ENCODE measurements around the gene FAM118B.

Gene FAM118B

DNA sequence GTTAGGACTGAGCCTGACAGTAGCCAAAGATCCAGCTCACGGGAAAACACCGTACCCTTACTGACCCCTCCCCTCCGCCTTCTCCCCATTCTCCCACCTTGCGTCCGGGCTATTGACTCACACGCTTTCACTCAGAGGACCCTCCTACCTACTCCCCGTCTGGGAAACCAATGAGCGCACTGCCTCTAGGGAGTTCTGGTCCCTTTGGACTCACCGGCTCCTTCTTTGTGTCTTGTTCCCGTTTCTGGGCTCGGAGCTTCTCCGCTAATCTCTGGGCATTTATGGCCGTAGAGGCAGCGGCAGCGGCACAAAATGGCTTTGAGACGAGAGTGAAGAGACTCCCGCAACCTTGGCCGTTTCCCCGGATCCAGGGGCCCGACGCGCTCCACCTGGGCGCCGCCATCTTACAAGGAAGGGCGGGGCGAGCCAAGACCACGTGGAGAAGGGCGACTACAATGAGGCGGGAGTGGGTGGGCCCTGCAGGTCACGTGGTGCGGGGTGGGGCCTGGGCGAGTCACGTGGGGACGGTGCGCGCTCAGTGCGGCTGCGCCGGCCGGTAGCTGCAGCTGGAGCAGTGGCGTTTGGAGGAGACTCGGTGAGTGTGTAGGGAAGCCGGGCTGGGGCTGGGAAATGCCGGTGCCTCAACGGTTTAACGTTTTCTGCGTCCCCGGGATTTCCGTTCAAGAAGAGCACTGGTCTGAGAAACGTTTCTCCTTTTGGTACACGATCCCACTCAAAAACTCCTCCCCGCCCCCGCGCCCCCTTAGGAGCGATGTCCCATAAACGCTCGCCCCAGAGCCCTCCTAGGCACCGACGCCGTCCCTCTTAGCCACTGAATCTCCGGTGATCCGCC is at the start of gene FAM118B, which contains the start of gene RPUSD4:
Gene FAM118B (plus strand): TSS at position 547 of the 853 bp plus-strand sequence. CDS start 23,220 bp downstream, outside the sequence.
Gene RPUSD4 (minus strand): TSS at position 415 of the 853 bp plus-strand sequence. CDS start 12 bp downstream, at position 403.
- Histone ChIP-seq H3K27ac (ENCODE audit: low read length) (no peak within 1 kb of the TSS), H3K36me3 (ENCODE audit: control insufficient read depth, insufficient read depth, low read length) (peaks cover 3% of the 10 kb centered on the region; the same call in 1 of the 2 replicates), H3K9me3 (ENCODE audit: control insufficient read depth, insufficient read depth, low read length) (no peaks in the 10 kb centered on the region), H3K4me3 (ENCODE audit: low read length) (peak within 1 kb of the TSS; percentile 83), H3K4me1 (ENCODE audit: control insufficient read depth, insufficient read depth, low read length) (0 out of 2 replicates have a peak, but pooled peaks cover 2% of the 10 kb centered on the region), H3K27me3 (ENCODE audit: control insufficient read depth, insufficient read depth, low read length) (no peaks in the 10 kb centered on the region)
- WGBS (ENCODE audit: insufficient coverage, insufficient read length), result no CpG with 5 or more reads among the region's 62 CpGs
- DNase-seq (ENCODE audit: low read depth, low spot score), result peak; percentile 88

GRCh38 chr11:126162306-126163030 is 49.1 kb upstream of the FAM118B start:
- no peak for DNase-seq (ENCODE audit: low read depth, low spot score)
- Histone ChIP-seq H3K27ac (ENCODE audit: low read length) (no peak overlapping the region), H3K36me3 (ENCODE audit: control insufficient read depth, insufficient read depth, low read length) (no peaks in the 10 kb centered on the region), H3K27me3 (ENCODE audit: control insufficient read depth, insufficient read depth, low read length) (no peaks in the 10 kb centered on the region), H3K4me1 (ENCODE audit: control insufficient read depth, insufficient read depth, low read length) (peaks cover 13% of the 10 kb centered on the region; the same call in 1 of the 2 replicates), H3K4me3 (ENCODE audit: low read length) (no peak overlapping the region), H3K9me3 (ENCODE audit: control insufficient read depth, insufficient read depth, low read length) (no peaks in the 10 kb centered on the region)
- no CpG with 5 or more reads among the region's 14 CpGs for WGBS (ENCODE audit: insufficient coverage, insufficient read length)

DNA sequence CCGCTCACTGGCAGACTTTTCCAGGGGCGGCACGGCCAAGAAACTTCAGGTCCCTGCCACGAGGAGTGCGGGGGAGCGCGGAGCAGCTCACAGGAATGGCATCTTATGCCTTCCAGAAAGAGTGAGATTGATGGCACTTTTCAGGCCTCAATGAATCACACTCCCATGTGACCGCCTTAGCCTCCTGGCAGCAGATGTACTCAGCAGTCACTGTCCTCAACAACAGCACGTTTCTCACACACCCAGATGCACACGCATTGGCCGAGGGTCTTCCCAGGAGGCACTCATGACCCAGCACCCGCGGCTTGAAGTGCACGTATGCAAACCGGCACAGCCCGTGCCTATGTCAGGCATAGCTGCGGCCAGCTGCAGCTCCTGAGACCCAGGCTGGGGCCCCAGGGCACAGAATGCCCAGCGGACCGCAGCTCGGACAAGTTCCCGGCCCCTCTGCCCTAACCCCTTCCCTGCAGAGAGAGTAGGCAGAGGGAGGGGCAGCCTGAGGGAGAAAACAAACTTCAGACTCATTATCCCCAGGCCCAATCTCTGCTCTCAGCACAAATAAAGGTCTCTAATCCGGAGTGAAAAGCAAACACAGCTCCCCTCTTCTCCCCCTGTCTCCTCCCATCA is 48.4 kb upstream of the FAM118B start:
- no peak for DNase-seq (ENCODE audit: low read depth, low spot score)
- Histone ChIP-seq H3K4me3 (ENCODE audit: low read length) (no peak overlapping the region), H3K9me3 (ENCODE audit: control insufficient read depth, insufficient read depth, low read length) (no peaks in the 10 kb centered on the region), H3K4me1 (ENCODE audit: control insufficient read depth, insufficient read depth, low read length) (peaks cover 13% of the 10 kb centered on the region; the same call in 1 of the 2 replicates), H3K36me3 (ENCODE audit: control insufficient read depth, insufficient read depth, low read length) (no peaks in the 10 kb centered on the region), H3K27me3 (ENCODE audit: control insufficient read depth, insufficient read depth, low read length) (no peaks in the 10 kb centered on the region), H3K27ac (ENCODE audit: low read length) (no peak overlapping the region)
- no CpG with 5 or more reads among the region's 22 CpGs for WGBS (ENCODE audit: insufficient coverage, insufficient read length)

GRCh38 chr11:126163779-126164178 is 47.8 kb upstream of the FAM118B start:
- WGBS (ENCODE audit: insufficient coverage, insufficient read length), result no CpG with 5 or more reads among the region's 9 CpGs
- Histone ChIP-seq H3K9me3 (ENCODE audit: control insufficient read depth, insufficient read depth, low read length) (no peaks in the 10 kb centered on the region), H3K27me3 (ENCODE audit: control insufficient read depth, insufficient read depth, low read length) (no peaks in the 10 kb centered on the region), H3K36me3 (ENCODE audit: control insufficient read depth, insufficient read depth, low read length) (no peaks in the 10 kb centered on the region), H3K4me1 (ENCODE audit: control insufficient read depth, insufficient read depth, low read length) (peaks cover 11% of the 10 kb centered on the region; the same call in 1 of the 2 replicates), H3K27ac (ENCODE audit: low read length) (no peak overlapping the region), H3K4me3 (ENCODE audit: low read length) (no peak overlapping the region)
- DNase-seq (ENCODE audit: low read depth, low spot score), result no peak

GRCh38 chr11:126164781-126165180 is 46.8 kb upstream of the FAM118B start:
- no peak overlapping the region for H3K4me3 ChIP-seq (ENCODE audit: low read length)
- H3K4me1 ChIP-seq (ENCODE audit: control insufficient read depth, insufficient read depth, low read length), result peaks cover 3% of the 10 kb centered on the region
- no peak for DNase-seq (ENCODE audit: low read depth, low spot score)
- H3K9me3 ChIP-seq (ENCODE audit: control insufficient read depth, insufficient read depth, low read length), result no peaks in the 10 kb centered on the region
- H3K36me3 ChIP-seq (ENCODE audit: control insufficient read depth, insufficient read depth, low read length), result no peaks in the 10 kb centered on the region
- H3K27ac ChIP-seq (ENCODE audit: low read length), result no peak overlapping the region
- WGBS (ENCODE audit: insufficient coverage, insufficient read length), result no CpG with 5 or more reads among the region's 8 CpGs
- H3K27me3 ChIP-seq (ENCODE audit: control insufficient read depth, insufficient read depth, low read length), result no peaks in the 10 kb centered on the region

DNA sequence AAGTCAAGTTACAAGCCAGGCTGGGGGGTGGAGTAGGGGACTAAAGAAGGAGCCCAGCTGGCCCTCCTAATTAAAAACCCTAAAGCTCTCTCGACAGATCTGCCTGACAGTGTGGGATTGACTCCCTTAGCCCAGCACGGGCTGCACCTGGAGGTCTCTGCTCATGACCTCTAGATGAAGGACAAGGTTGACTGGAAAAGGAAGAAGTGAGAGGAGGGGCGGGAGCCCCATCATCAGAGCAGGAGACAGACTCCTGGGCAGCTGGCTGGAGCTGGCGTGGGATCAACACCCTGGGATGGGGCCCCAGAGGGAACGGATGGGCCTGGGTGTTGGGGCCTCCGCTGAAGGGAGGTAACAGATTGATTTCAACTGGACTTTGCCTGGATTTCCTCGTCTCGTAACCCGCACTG is 46.3 kb upstream of the FAM118B start:
- H3K4me3 ChIP-seq (ENCODE audit: low read length), result no peak overlapping the region
- WGBS (ENCODE audit: insufficient coverage, insufficient read length), result no CpG with 5 or more reads among the region's 9 CpGs
- no peaks in the 10 kb centered on the region for H3K36me3 ChIP-seq (ENCODE audit: control insufficient read depth, insufficient read depth, low read length)
- H3K4me1 ChIP-seq (ENCODE audit: control insufficient read depth, insufficient read depth, low read length), result peaks cover 3% of the 10 kb centered on the region
- H3K27ac ChIP-seq (ENCODE audit: low read length), result no peak overlapping the region
- DNase-seq (ENCODE audit: low read depth, low spot score), result no peak
- no peaks in the 10 kb centered on the region for H3K27me3 ChIP-seq (ENCODE audit: control insufficient read depth, insufficient read depth, low read length)
- no peaks in the 10 kb centered on the region for H3K9me3 ChIP-seq (ENCODE audit: control insufficient read depth, insufficient read depth, low read length)

DNA sequence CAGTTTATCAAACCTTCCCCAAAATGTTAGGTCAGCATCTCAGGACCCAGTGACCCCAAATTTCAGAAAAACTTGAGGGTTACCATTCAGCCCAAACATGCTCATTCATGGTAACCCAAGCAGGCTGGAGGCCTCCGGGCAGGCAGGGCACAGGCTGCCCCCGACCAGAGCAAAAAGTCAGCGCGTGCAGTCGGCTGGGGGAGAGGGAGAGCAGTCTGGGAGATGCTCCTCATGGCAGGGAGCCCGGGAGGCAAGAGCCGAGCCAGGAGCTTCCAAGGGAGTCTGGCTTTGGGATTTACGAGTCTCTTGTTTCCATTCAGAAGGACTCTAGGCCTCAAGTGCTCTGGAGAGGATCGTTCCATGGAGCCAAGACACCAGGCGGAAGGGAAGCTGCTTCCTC is 45.8 kb upstream of the FAM118B start:
- Histone ChIP-seq H3K4me3 (ENCODE audit: low read length) (no peak overlapping the region), H3K27me3 (ENCODE audit: control insufficient read depth, insufficient read depth, low read length) (no peaks in the 10 kb centered on the region), H3K9me3 (ENCODE audit: control insufficient read depth, insufficient read depth, low read length) (no peaks in the 10 kb centered on the region), H3K4me1 (ENCODE audit: control insufficient read depth, insufficient read depth, low read length) (peaks cover 2% of the 10 kb centered on the region), H3K27ac (ENCODE audit: low read length) (no peak overlapping the region), H3K36me3 (ENCODE audit: control insufficient read depth, insufficient read depth, low read length) (no peaks in the 10 kb centered on the region)
- DNase-seq (ENCODE audit: low read depth, low spot score), result no peak
- no CpG with 5 or more reads among the region's 10 CpGs for WGBS (ENCODE audit: insufficient coverage, insufficient read length)

- DNase-seq (ENCODE audit: low read depth, low spot score), result no peak
- no peak overlapping the region for H3K27ac ChIP-seq (ENCODE audit: low read length)
- no peaks in the 10 kb centered on the region for H3K9me3 ChIP-seq (ENCODE audit: control insufficient read depth, insufficient read depth, low read length)
- WGBS (ENCODE audit: insufficient coverage, insufficient read length), result no CpG with 5 or more reads among the region's 3 CpGs
- no peaks in the 10 kb centered on the region for H3K36me3 ChIP-seq (ENCODE audit: control insufficient read depth, insufficient read depth, low read length)
- no peak overlapping the region for H3K4me3 ChIP-seq (ENCODE audit: low read length)
- no peaks in the 10 kb centered on the region for H3K27me3 ChIP-seq (ENCODE audit: control insufficient read depth, insufficient read depth, low read length)
- H3K4me1 ChIP-seq (ENCODE audit: control insufficient read depth, insufficient read depth, low read length), result no peaks in the 10 kb centered on the region; the same call in 1 of the 2 replicates
Observed at GRCh38 chr11:126166413-126166812, 45.2 kb upstream of the FAM118B start.

- H3K4me1 ChIP-seq (ENCODE audit: control insufficient read depth, insufficient read depth, low read length), result no peaks in the 10 kb centered on the region; the same call in 1 of the 2 replicates
- no peak overlapping the region for H3K4me3 ChIP-seq (ENCODE audit: low read length)
- H3K9me3 ChIP-seq (ENCODE audit: control insufficient read depth, insufficient read depth, low read length), result no peaks in the 10 kb centered on the region
- no peaks in the 10 kb centered on the region for H3K36me3 ChIP-seq (ENCODE audit: control insufficient read depth, insufficient read depth, low read length)
- H3K27ac ChIP-seq (ENCODE audit: low read length), result no peak overlapping the region
- no peak for DNase-seq (ENCODE audit: low read depth, low spot score)
- no CpG with 5 or more reads among the region's 2 CpGs for WGBS (ENCODE audit: insufficient coverage, insufficient read length)
- H3K27me3 ChIP-seq (ENCODE audit: control insufficient read depth, insufficient read depth, low read length), result no peaks in the 10 kb centered on the region
Observed at GRCh38 chr11:126167488-126167887, 44.1 kb upstream of the FAM118B start.

DNA sequence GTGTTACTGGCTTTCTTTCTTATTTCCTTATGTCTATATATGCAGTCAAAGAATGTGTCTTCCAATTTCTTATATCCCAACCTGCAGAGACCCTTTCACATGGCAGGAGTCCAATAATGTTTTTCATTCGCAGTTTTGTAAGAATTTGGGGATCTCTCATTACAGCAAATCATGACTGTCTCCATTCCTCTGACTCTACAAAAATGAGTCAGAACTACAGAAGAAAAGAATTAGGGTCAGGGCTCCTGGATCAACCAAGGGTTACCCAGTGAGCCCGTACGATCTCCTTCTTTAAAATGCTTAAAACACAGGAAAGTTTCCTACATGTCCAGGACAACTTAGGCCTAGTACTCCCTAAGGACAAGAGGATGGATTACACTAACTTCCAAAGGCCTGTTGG is 42.3 kb upstream of the FAM118B start:
- Histone ChIP-seq H3K9me3 (ENCODE audit: control insufficient read depth, insufficient read depth, low read length) (no peaks in the 10 kb centered on the region), H3K4me3 (ENCODE audit: low read length) (no peak overlapping the region), H3K4me1 (ENCODE audit: control insufficient read depth, insufficient read depth, low read length) (no peaks in the 10 kb centered on the region; the same call in 1 of the 2 replicates), H3K27me3 (ENCODE audit: control insufficient read depth, insufficient read depth, low read length) (no peaks in the 10 kb centered on the region), H3K27ac (ENCODE audit: low read length) (no peak overlapping the region), H3K36me3 (ENCODE audit: control insufficient read depth, insufficient read depth, low read length) (no peaks in the 10 kb centered on the region)
- no peak for DNase-seq (ENCODE audit: low read depth, low spot score)
- no CpG with 5 or more reads among the region's 3 CpGs for WGBS (ENCODE audit: insufficient coverage, insufficient read length)

All from iPS DF 6.9 (cell line).